H1 (cell line): ENCODE measurements around the gene VDAC2. TPM values are rescaled to one million over a fixed set of nuclear protein-coding genes. Genes with fewer than 3 reads are reported as not detected.
"Not testable (repeated sequence)": the region's sequence is repeated elsewhere in the genome, so short reads cannot be mapped to it uniquely, and the experiment has no call there.

Source experiments
- CTCF ChIA-PET: fragments of 300-600 bp; sonication (Branson Sonifier 250); formaldehyde crosslinking; loops from one replicate; lab custom pipeline; 2021; ENCODE audit not compliant: partially characterized antibody; lab: Charles Lee
- POLR2A ChIA-PET: fragments of 300-600 bp; sonication (Branson Sonifier 250); formaldehyde crosslinking; loops from one replicate; lab custom pipeline; 2021; ENCODE audit warnings: inconsistent platforms; ENCODE audit not compliant: partially characterized antibody; lab: Charles Lee
- DNase-seq, 2 experiments: peaks; one replicate each; pipeline versions ENCODE4 v3.0.0 to v3.0.0-alpha.2; 2010 to 2022; ENCODE audit warnings: low spot score in 2 of 2, low read depth in 1 of 2, mixed read lengths in 1 of 2
- FAIRE-seq: peaks from 2 replicates; lab custom pipeline; 2011; peaks lifted over from hg19 to GRCh38; lab: Jason Lieb, UNC
- H2AFZ ChIP-seq: 2 replicates; pipeline ENCODE4 v1.8.1; 2012; ENCODE audit warnings: low read length, inconsistent platforms
- H2AK5ac ChIP-seq: 2 replicates; pipeline ENCODE4 v1.6.1; 2013; ENCODE audit warnings: low read depth, low read length
- H2BK120ac ChIP-seq: replicated peaks from 2 replicates; pipeline ENCODE3; 2013; ENCODE audit warnings: low read depth, low read length, inconsistent platforms
- H2BK12ac ChIP-seq: 2 replicates; pipeline ENCODE4 v1.6.1; 2013; ENCODE audit warnings: low read depth, low read length
- H2BK15ac ChIP-seq: 2 replicates; pipeline ENCODE4 v1.6.1; 2013; ENCODE audit warnings: low read length
- H2BK20ac ChIP-seq: 2 replicates; pipeline ENCODE4 v1.6.1; 2013; ENCODE audit warnings: low read length
- H2BK5ac ChIP-seq: 2 replicates; pipeline ENCODE4 v1.6.1; 2013; ENCODE audit warnings: low read depth, low read length
- H3K14ac ChIP-seq: 2 replicates; pipeline ENCODE4 v1.6.1; 2013; ENCODE audit warnings: inconsistent platforms; ENCODE audit not compliant: insufficient read length
- H3K18ac ChIP-seq: 2 replicates; pipeline ENCODE4 v1.6.1; 2013; ENCODE audit warnings: low read length; ENCODE audit errors: extremely low read depth
- H3K23ac ChIP-seq: 2 replicates; pipeline ENCODE4 v1.6.1; 2013; ENCODE audit warnings: inconsistent platforms; ENCODE audit not compliant: insufficient read length
- H3K23me2 ChIP-seq: 2 replicates; pipeline ENCODE4 v1.6.1; 2013; ENCODE audit warnings: low read depth, low read length
- H3K27ac ChIP-seq: 2 replicates; pipeline ENCODE4 v1.6.1; 2011; ENCODE audit warnings: low read depth, low read length, inconsistent platforms
- H3K27me3 ChIP-seq, 4 experiments: replicated peaks in 1 of 4; 1 replicate in 1 of 4; 2 replicates in 3 of 4; pipeline versions ENCODE4 v1.6.1 to v1.8.1; 2011 to 2013; ENCODE audit warnings: low read length in 3 of 4, mild to moderate bottlenecking in 3 of 4, inconsistent platforms in 2 of 4, mixed read lengths in 2 of 4, moderate library complexity in 1 of 4; ENCODE audit not compliant: control insufficient read depth in 3 of 4, insufficient read depth in 3 of 4; ENCODE audit errors: extremely low read depth in 1 of 4
- H3K36me3 ChIP-seq, 4 experiments: 2 replicates each; pipeline versions ENCODE4 v1.6.1 to v1.8.1; 2011 to 2013; ENCODE audit warnings: mild to moderate bottlenecking in 4 of 4, low read length in 3 of 4, moderate library complexity in 2 of 4, control low read depth in 1 of 4, inconsistent platforms in 1 of 4; ENCODE audit not compliant: insufficient read depth in 4 of 4, control insufficient read depth in 2 of 4
- H3K4ac ChIP-seq: replicated peaks from 2 replicates; pipeline ENCODE3; 2013; ENCODE audit warnings: low read length, low read depth, mixed read lengths, inconsistent platforms; ENCODE audit not compliant: insufficient read length
- H3K4me1 ChIP-seq, 4 experiments: replicated peaks in 1 of 4; 1 replicate in 1 of 4; 2 replicates in 3 of 4; pipeline versions ENCODE4 v1.6.1 to v1.8.1; 2011 to 2013; ENCODE audit warnings: low read length in 3 of 4, inconsistent platforms in 2 of 4, mixed read lengths in 1 of 4; ENCODE audit not compliant: insufficient read depth in 4 of 4, control insufficient read depth in 3 of 4
- H3K4me2 ChIP-seq, 2 experiments: 2 replicates each; pipeline versions ENCODE4 v1.6.1 to v1.8.1; 2011 to 2013; ENCODE audit warnings: low read depth in 2 of 2, low read length in 2 of 2, control low read depth in 1 of 2, inconsistent platforms in 1 of 2, mild to moderate bottlenecking in 1 of 2; ENCODE audit not compliant: insufficient read depth in 1 of 2
- H3K4me3 ChIP-seq, 4 experiments: fragments of 200-600, 300-600 bp in 1 of 4; sonication (generic), shearing (Covaris generic), sonication (Bioruptor Twin) in 1 of 4; 2 replicates each; pipeline versions ENCODE4 v1.5.1 to v1.8.1; 2011 to 2016; ENCODE audit warnings: low read length in 4 of 4, low read depth in 3 of 4, control low read depth in 2 of 4, inconsistent platforms in 2 of 4, mild to moderate bottlenecking in 2 of 4, mixed read lengths in 1 of 4, moderate library complexity in 1 of 4; ENCODE audit not compliant: insufficient read depth in 2 of 4; ENCODE audit errors: extremely low read depth in 1 of 4
- H3K56ac ChIP-seq: replicated peaks from 2 replicates; pipeline ENCODE3; 2013; ENCODE audit warnings: low read depth, mild to moderate bottlenecking, mixed read lengths, low read length, inconsistent platforms; ENCODE audit not compliant: insufficient read length
- H3K79me1 ChIP-seq: 2 replicates; pipeline ENCODE4 v1.6.1; 2013; ENCODE audit warnings: low read depth, low read length, control low read depth
- H3K79me2 ChIP-seq, 2 experiments: 2 replicates each; pipeline versions ENCODE4 v1.6.1 to v1.8.1; 2012 to 2013; ENCODE audit warnings: low read length in 2 of 2, mild to moderate bottlenecking in 2 of 2, inconsistent platforms in 1 of 2; ENCODE audit not compliant: insufficient read depth in 2 of 2, control insufficient read depth in 1 of 2
- H3K9ac ChIP-seq, 4 experiments: replicated peaks in 1 of 4; 1 replicate in 1 of 4; 2 replicates in 3 of 4; pipeline versions ENCODE4 v1.6.1 to v1.8.1; 2011 to 2013; ENCODE audit warnings: low read depth in 3 of 4, low read length in 3 of 4, control low read depth in 2 of 4, mild to moderate bottlenecking in 2 of 4, moderate library complexity in 2 of 4, inconsistent platforms in 1 of 4; ENCODE audit errors: extremely low read depth in 1 of 4
- H3K9me3 ChIP-seq, 2 experiments: 2 replicates each; pipeline versions ENCODE4 v1.6.1 to v1.8.1; 2012 to 2013; ENCODE audit warnings: mild to moderate bottlenecking in 2 of 2, moderate library complexity in 2 of 2, control low read depth in 1 of 2, inconsistent platforms in 1 of 2, low read depth in 1 of 2, low read length in 1 of 2, mixed read lengths in 1 of 2; ENCODE audit not compliant: insufficient read depth in 2 of 2
- H4K20me1 ChIP-seq, 2 experiments: replicated peaks in 1 of 2; 2 replicates each; pipeline versions ENCODE3 to v1.8.1; 2011 to 2013; ENCODE audit warnings: inconsistent platforms in 2 of 2, low read length in 2 of 2, mild to moderate bottlenecking in 1 of 2; ENCODE audit not compliant: insufficient read depth in 2 of 2, control insufficient read depth in 1 of 2
- H4K5ac ChIP-seq: 2 replicates; pipeline ENCODE4 v1.6.1; 2013; ENCODE audit warnings: low read length, low read depth, mixed read lengths, inconsistent platforms; ENCODE audit not compliant: insufficient read length
- H4K8ac ChIP-seq: 2 replicates; pipeline ENCODE4 v1.8.0; 2013; ENCODE audit warnings: mild to moderate bottlenecking, moderate library complexity, low read length, inconsistent platforms; ENCODE audit not compliant: insufficient read depth; ENCODE audit errors: extremely low read depth
- H4K91ac ChIP-seq: replicated peaks from 2 replicates; pipeline ENCODE3; 2013; ENCODE audit warnings: low read length, mixed read lengths, inconsistent platforms; ENCODE audit not compliant: insufficient read length
- WGBS, 2 experiments: shearing (Covaris generic) in 1 of 2; methylation state at CpG; one replicate each; pipeline versions ENCODE4 v1.1.6 to v1.1.7; 2013 to 2015; ENCODE audit warnings: low lambda C conversion rate in 2 of 2, mixed read lengths in 2 of 2, inconsistent platforms in 1 of 2, low coverage in 1 of 2, missing lambda C conversion rate in 1 of 2; ENCODE audit not compliant: insufficient replicate concordance in 2 of 2, insufficient coverage in 1 of 2, insufficient read length in 1 of 2; ENCODE audit errors: extremely low coverage in 1 of 2, missing lambda C conversion rate in 1 of 2; 5-methylcytosine and 5-hydroxymethylcytosine counted together
- polyA plus RNA-seq, 7 experiments: library from polyadenylated mRNA; depleted of rRNA in 3 of 7; stranded (reverse) in 5 of 7; unstranded in 2 of 7; fragments of >200 nt in 5 of 7; fragments of 200-250 nt in 2 of 7; gene quantifications; 1 replicate in 5 of 7; 2 replicates in 1 of 7; 4 replicates in 1 of 7; pipeline versions ENCODE4 v1.2.1 to v1.2.3, GENCODE V29; 2011 to 2013; ENCODE audit warnings: missing spikeins in 2 of 7, mixed read lengths in 2 of 7
- total RNA-seq: library from RNA; stranded (reverse); fragmentation: NEBNext Ultra II Directional; extraction: Animal tissue kit (Norgen Biotek cat#: 25700); gene quantifications from 2 replicates; pipeline ENCODE4 v1.2.1, GENCODE V29; 2021

Gene VDAC2
- total and polyA plus RNA-seq, 2 of the 8 experiments (the other 6 are each of a cell fraction or from before 2014, with no cell fraction given), result 89.8 to 284 TPM

DNA sequence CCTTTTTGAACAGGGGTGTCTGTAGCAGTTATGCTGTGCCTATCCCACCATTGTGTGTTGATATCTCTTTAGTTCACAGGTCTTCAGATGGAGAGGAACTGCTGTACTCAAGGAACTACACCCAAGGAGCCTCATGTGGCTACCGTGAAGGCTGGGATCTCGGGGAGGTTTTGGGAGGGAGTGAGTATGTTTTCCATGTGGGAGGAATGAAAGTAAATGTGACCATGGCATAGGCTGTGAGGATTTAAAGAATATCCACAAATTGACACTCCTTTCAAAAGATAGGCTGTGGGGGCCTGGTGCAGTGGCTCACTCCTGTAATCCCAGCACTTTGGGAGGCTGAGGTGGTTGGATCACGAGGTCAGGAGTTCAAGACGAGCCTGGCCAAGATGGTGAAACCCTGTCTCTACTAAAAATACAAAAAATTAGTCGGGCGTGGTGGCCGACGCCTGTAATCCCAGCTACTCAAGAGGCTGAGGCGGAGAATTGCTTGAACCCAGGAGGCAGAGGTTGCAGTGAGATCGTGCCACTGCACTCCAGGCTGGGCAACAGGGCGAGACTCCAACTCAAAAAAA, 7.5 kb upstream of the VDAC2 start:
- not testable (repeated sequence) for H3K4ac ChIP-seq, H2BK20ac ChIP-seq, H4K20me1 ChIP-seq, H3K79me1 ChIP-seq, H2AK5ac ChIP-seq, H4K8ac ChIP-seq, H3K4me3 ChIP-seq, H3K27ac ChIP-seq, H4K91ac ChIP-seq, H2BK15ac ChIP-seq, H3K23ac ChIP-seq, H3K14ac ChIP-seq, H3K23me2 ChIP-seq, H3K36me3 ChIP-seq, H3K9ac ChIP-seq, H3K56ac ChIP-seq, H3K27me3 ChIP-seq, H3K18ac ChIP-seq, H3K4me2 ChIP-seq, H2BK12ac ChIP-seq, H3K9me3 ChIP-seq, H2BK5ac ChIP-seq, H2BK120ac ChIP-seq, DNase-seq, H4K5ac ChIP-seq, H3K79me2 ChIP-seq, FAIRE-seq, H2AFZ ChIP-seq
- ChIA-PET POLR2A (interaction anchor here (0.6 to 36.7 kb wide), 3 partner anchors 25 to 1590 kb away, joined by 3 to 801 read pairs (median 4); partner anchors contain the start of gene COMTD1), CTCF (interaction anchor here (0.7 to 11.0 kb wide), 7 partner anchors 8 to 1079 kb away, joined by 3 to 128 read pairs (median 5); partner anchors contain the start of gene COMTD1)
- 88% methylated on average over 11 of the region's 11 CpGs; no CpG with 5 or more reads in 1 of the 2 experiments for WGBS, 2 experiments
- H3K4me1 ChIP-seq, result peaks cover 3 to 10% (median 7%) of the 10 kb centered on the region in 4 experiments
